GM12892 (cell line): ENCODE data around the gene FAM163B.

Experiments used
- POLR2A ChIP-seq: IDR thresholded peaks from 2 replicates; pipeline ENCODE4 v1.6.1; 2011; ENCODE audit warnings: low read depth, low read length, control low read depth
- POLR2AphosphoS5 ChIP-seq: IDR thresholded peaks from 2 replicates; pipeline ENCODE4 v1.6.1; 2011; ENCODE audit warnings: low read depth, low read length, control low read depth

- TF ChIP-seq POLR2A (no peak), POLR2AphosphoS5 (no peak)
These were observed 30.4 kb upstream of the FAM163B start for GRCh38 chr9:133639613-133640012.
